Fibroblast of villous mesenchyme (primary cell): ENCODE data around the gene SHC2. TPM values are rescaled to one million over a fixed set of nuclear protein-coding genes. Genes with fewer than 3 reads are reported as not detected.

Experiments
- DNase-seq: peaks from one replicate; pipeline ENCODE4 v3.0.0-alpha.2; 2010; ENCODE audit warnings: low read depth
- H3K4me3 ChIP-seq: 2 replicates; pipeline ENCODE4 v1.5.1; 2011; ENCODE audit warnings: low read depth, mild to moderate bottlenecking, low read length
- CTCF ChIP-seq: IDR thresholded peaks from 2 replicates; pipeline ENCODE4 v1.5.1; 2012; ENCODE audit warnings: low read depth, mild to moderate bottlenecking, low read length; ENCODE audit not compliant: insufficient read depth
- total RNA-seq: library from RNA; depleted of rRNA; stranded (reverse); fragments of >200 nt; gene quantifications from 2 replicates; pipeline ENCODE4 v1.2.3, GENCODE V29; 2012

The SHC2 gene
- total RNA-seq, 1 donor, result 0.43 TPM

GRCh38 chr19:475360-475759, 14.5 kb upstream of the SHC2 start:
- no peak overlapping the region for H3K4me3 ChIP-seq
- no peak for TF ChIP-seq CTCF
- no peak for DNase-seq

- no peak for DNase-seq
- H3K4me3 ChIP-seq, result no peak overlapping the region
- TF ChIP-seq CTCF, result no peak
Observed at GRCh38 chr19:474126-475078, 13.6 kb upstream of the SHC2 start.

- no peak overlapping the region for H3K4me3 ChIP-seq
- no peak for DNase-seq
- no peak for TF ChIP-seq CTCF
Observed at GRCh38 chr19:472005-472858, 11.4 kb upstream of the SHC2 start.

GRCh38 chr19:470701-471100, 9.9 kb upstream of the SHC2 start:
- no peak for DNase-seq
- H3K4me3 ChIP-seq, result no peak overlapping the region
- no peak for TF ChIP-seq CTCF

GRCh38 chr19:469833-470232, 9.0 kb upstream of the SHC2 start:
- TF ChIP-seq CTCF, result no peak
- no peak for DNase-seq
- H3K4me3 ChIP-seq, result no peak overlapping the region

- no peak for TF ChIP-seq CTCF
- DNase-seq, result no peak
- H3K4me3 ChIP-seq, result no peak overlapping the region
Observed at GRCh38 chr19:468587-469256, 7.9 kb upstream of the SHC2 start.
